Measurements from ENCODE around the gene PBX4. TPM values are rescaled to one million over a fixed set of nuclear protein-coding genes. Genes with fewer than 3 reads are reported as not detected.

PBX4 gene
- total and polyA plus RNA-seq, 4 donors, result 2.2 to 8.3 (median 6.8) TPM

DNA sequence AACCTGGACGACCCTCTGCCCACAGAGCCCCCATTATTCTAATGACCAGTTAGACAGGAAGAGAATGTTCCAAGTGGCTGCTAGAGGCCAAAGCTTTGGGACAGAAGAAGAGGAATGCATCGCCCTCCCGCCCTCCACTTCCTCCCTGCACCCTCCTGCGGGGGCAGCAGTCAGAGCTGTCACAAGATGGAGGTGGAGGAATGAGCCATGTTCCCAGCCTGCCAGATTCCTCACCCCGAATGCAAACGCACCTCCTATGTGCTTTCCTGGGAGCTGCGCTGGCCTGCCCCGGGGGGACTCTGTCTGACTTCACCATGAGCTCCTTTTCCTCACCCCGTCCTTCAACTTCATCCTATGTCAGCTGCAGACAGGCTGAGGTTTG lies 88.1 kb downstream of the PBX4 start:
- H3K4me3 ChIP-seq, result no peak overlapping the region
- no peak overlapping the region for H3K9ac ChIP-seq (ENCODE audit: insufficient read depth in 1 of 2, low read length in 2 of 2)
- H3K4me1 ChIP-seq (ENCODE audit: control insufficient read depth in 5 of 5, insufficient read depth in 5 of 5, low read length in 5 of 5), result peaks cover 0 to 4% (median 0%) of the 10 kb centered on the region in 5 donors
- H3K27ac ChIP-seq (ENCODE audit: low read depth in 1 of 2, low read length in 1 of 2), result no peak overlapping the region
- ATAC-seq (ENCODE audit: insufficient read depth, low FRiP score) (no peak), DNase-seq (no peak)
- WGBS, 2 donors, result 59% methylated on average over 9 of the region's 9 CpGs
- no peaks in the 10 kb centered on the region for H3K27me3 ChIP-seq (ENCODE audit: control insufficient read depth in 3 of 3, insufficient read depth in 3 of 3, low read length in 2 of 3)
- no peaks in the 10 kb centered on the region for H3K9me3 ChIP-seq (ENCODE audit: control insufficient read depth in 4 of 4, insufficient read depth in 3 of 4, low read length in 3 of 4)
- TF ChIP-seq, protein P1, sequence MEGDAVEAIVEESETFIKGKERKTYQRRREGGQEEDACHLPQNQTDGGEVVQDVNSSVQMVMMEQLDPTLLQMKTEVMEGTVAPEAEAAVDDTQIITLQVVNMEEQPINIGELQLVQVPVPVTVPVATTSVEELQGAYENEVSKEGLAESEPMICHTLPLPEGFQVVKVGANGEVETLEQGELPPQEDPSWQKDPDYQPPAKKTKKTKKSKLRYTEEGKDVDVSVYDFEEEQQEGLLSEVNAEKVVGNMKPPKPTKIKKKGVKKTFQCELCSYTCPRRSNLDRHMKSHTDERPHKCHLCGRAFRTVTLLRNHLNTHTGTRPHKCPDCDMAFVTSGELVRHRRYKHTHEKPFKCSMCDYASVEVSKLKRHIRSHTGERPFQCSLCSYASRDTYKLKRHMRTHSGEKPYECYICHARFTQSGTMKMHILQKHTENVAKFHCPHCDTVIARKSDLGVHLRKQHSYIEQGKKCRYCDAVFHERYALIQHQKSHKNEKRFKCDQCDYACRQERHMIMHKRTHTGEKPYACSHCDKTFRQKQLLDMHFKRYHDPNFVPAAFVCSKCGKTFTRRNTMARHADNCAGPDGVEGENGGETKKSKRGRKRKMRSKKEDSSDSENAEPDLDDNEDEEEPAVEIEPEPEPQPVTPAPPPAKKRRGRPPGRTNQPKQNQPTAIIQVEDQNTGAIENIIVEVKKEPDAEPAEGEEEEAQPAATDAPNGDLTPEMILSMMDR (IDR thresholded peaks at IDR 0.05; ENCODE audit: control extremely low read depth, extremely low read depth), result no peak
- peaks cover 0 to 28% (median 2%) of the 10 kb centered on the region in 4 donors for H3K36me3 ChIP-seq (ENCODE audit: control insufficient read depth in 4 of 4, insufficient read depth in 4 of 4, low read length in 4 of 4)

DNA sequence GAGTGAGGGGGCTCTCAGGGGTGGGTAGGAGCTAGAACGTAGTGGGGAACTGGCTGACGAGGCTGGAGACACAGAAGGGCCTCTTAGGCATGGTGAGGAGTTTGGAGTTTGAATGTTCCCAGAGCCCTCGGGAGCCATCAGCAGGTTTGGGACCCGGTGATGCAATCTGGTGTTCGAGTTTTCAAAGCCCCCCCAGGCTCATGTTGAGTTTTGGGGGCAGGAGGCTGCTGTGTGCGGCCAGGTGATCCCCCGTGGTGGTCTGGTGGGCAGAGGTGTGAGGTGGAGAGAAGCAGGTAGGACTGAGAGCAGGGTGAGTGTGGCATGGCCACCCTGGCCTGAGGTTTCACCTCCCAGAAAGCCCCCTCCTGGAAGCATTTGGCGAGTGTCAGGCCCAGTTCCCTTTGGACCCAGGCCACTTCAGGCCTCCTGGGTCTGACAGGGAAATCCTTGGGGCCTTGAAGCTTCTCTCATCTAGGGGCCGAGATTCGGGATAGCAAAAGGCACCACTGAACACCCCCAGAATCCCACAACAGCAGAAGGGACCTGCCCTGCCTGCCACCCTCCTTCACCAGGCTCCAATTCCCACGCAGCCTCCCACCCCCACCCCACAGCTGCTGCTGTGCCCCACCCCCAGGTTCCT lies 88.6 kb downstream of the PBX4 start:
- TF ChIP-seq, protein P1 (IDR thresholded peaks at IDR 0.05; ENCODE audit: control extremely low read depth, extremely low read depth), result no peak
- Histone ChIP-seq H3K27me3 (ENCODE audit: control insufficient read depth in 3 of 3, insufficient read depth in 3 of 3, low read length in 2 of 3) (no peaks in the 10 kb centered on the region), H3K9me3 (ENCODE audit: control insufficient read depth in 4 of 4, insufficient read depth in 3 of 4, low read length in 3 of 4) (no peaks in the 10 kb centered on the region), H3K9ac (ENCODE audit: insufficient read depth in 1 of 2, low read length in 2 of 2) (no peak overlapping the region), H3K4me1 (ENCODE audit: control insufficient read depth in 5 of 5, insufficient read depth in 5 of 5, low read length in 5 of 5) (peaks cover 0 to 4% (median 0%) of the 10 kb centered on the region in 5 donors), H3K27ac (ENCODE audit: low read depth in 1 of 2, low read length in 1 of 2) (no peak overlapping the region), H3K4me3 (no peak overlapping the region), H3K36me3 (ENCODE audit: control insufficient read depth in 4 of 4, insufficient read depth in 4 of 4, low read length in 4 of 4) (peaks cover 0 to 28% (median 2%) of the 10 kb centered on the region in 4 donors)
- DNase-seq (no peak), ATAC-seq (ENCODE audit: insufficient read depth, low FRiP score) (no peak)
- WGBS, 2 donors, result 79 to 81% methylated on average over 11 of the region's 11 CpGs

DNA sequence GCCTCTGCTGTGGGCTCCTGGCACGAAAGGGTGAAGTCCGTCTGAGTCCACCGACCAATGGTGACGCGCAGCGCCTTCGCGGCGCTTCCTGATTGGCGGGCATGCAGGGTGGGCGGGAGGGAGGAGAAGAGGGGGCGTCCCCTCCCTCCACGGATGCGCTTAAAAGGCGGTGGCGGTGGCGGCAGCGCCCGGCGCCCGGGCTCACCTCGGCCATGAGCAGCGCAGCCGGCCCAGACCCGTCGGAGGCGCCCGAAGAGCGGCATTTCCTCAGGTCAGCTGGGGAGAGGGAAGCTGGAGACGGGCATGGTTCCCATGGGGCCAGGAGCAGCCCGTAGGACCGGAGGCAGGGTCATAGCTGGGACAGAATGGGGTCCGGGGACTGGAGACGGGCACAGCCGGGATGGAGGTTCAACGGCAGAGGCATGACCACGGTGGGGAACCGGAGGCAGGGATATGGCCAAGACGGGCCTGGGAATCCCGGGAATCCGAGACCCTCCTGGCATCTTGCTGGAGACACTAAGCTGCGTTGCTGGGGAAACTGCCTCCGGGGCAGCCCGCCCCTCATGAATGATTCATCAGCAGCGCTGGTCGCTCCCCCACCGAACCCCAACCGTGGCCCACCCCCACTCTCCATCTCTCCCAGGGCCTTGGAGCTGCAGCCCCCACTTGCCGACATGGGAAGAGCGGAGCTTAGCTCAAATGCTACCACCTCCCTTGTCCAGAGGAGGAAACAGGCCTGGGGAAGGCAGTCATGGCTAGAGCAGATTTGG lies 89.6 kb downstream of the PBX4 start, which contains the start of gene YJEFN3:
Gene YJEFN3 (plus strand): TSS at position 191 of the 770 bp plus-strand sequence. CDS start 22 bp downstream, at position 213.
- Histone ChIP-seq H3K9me3 (ENCODE audit: control insufficient read depth in 4 of 4, insufficient read depth in 3 of 4, low read length in 3 of 4) (no peaks in the 10 kb centered on the region), H3K36me3 (ENCODE audit: control insufficient read depth in 4 of 4, insufficient read depth in 4 of 4, low read length in 4 of 4) (peaks cover 0 to 30% (median 4%) of the 10 kb centered on the region in 4 donors), H3K27ac (ENCODE audit: low read depth in 1 of 2, low read length in 1 of 2) (no peak within 1 kb of the TSS), H3K4me1 (ENCODE audit: control insufficient read depth in 5 of 5, insufficient read depth in 5 of 5, low read length in 5 of 5) (peaks cover 0 to 4% (median 0%) of the 10 kb centered on the region in 5 donors), H3K27me3 (ENCODE audit: control insufficient read depth in 3 of 3, insufficient read depth in 3 of 3, low read length in 2 of 3) (no peaks in the 10 kb centered on the region), H3K4me3 (no peak within 1 kb of the TSS), H3K9ac (ENCODE audit: insufficient read depth in 1 of 2, low read length in 2 of 2) (no peak within 1 kb of the TSS)
- TF ChIP-seq, protein P1 (IDR thresholded peaks at IDR 0.05; ENCODE audit: control extremely low read depth, extremely low read depth), result no peak
- WGBS, 2 donors, result 70 to 74% methylated on average over 49 to 50 of the region's 50 CpGs
- DNase-seq, result peak; percentile 46 to 63 (median 49)
- ATAC-seq (ENCODE audit: insufficient read depth, low FRiP score), result no peak

Measured in lung (tissue), 12 donors.